Cardiac fibroblast (primary cell): ENCODE measurements around the gene PARVB.

Experiments used
- DNase-seq, 2 donors: peaks; one replicate each; pipeline versions ENCODE4 v3.0.0 to v3.0.0-alpha.2; 2010; ENCODE audit warnings: low read depth in 2 of 2
- H3K4me3 ChIP-seq, 2 donors: replicated peaks in 1 of 2; 1 replicate in 1 of 2; 2 replicates in 1 of 2; pipeline ENCODE4 v1.5.1; 2011; ENCODE audit warnings: low read depth in 2 of 2, low read length in 2 of 2, mild to moderate bottlenecking in 2 of 2, moderate library complexity in 1 of 2
- TF ChIP-seq, protein P1 (sequence below): IDR thresholded peaks from one replicate; pipeline ENCODE4 v1.5.1; 2011; ENCODE audit warnings: low read depth, mild to moderate bottlenecking, low read length, inconsistent platforms

PARVB gene

DNA sequence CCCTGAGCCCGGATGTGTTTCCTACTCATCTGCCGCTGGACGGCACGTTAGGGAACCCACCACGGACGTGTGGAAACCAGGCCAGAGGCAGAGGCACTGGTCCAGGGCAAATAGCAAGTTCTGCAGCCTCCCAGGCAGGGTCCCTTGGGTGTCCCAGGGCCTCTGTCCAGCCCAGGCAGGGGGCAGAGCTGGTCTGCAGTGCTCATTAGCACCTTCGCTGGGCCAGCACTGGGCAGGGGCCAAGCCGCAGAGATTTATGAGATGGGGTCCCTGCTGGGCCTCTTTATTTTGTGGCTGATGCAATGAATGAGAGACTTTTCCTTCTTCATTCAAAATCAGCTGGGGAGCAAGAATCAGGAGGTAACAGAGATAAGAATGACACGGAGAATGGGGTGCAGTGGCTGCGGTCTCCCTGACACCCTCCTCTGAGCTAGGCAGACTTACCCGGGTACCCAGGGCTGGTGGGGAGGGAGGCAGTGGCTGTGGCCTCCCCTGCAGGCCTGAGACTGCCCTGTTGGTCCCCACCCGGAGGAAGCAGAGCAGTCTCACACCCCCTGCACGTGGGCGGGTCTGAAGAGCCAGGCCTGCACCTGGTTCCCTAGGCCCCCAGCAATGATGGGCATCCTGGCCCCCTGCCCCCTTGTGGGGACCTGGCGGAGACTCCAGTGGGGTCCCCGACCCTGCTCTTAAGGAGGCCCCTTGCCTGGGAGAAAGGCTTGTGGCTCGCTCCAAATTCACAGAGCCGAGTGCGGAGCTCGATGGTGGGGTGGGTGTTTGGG, 142.6 kb downstream of the PARVB start:
- TF ChIP-seq, protein P1, sequence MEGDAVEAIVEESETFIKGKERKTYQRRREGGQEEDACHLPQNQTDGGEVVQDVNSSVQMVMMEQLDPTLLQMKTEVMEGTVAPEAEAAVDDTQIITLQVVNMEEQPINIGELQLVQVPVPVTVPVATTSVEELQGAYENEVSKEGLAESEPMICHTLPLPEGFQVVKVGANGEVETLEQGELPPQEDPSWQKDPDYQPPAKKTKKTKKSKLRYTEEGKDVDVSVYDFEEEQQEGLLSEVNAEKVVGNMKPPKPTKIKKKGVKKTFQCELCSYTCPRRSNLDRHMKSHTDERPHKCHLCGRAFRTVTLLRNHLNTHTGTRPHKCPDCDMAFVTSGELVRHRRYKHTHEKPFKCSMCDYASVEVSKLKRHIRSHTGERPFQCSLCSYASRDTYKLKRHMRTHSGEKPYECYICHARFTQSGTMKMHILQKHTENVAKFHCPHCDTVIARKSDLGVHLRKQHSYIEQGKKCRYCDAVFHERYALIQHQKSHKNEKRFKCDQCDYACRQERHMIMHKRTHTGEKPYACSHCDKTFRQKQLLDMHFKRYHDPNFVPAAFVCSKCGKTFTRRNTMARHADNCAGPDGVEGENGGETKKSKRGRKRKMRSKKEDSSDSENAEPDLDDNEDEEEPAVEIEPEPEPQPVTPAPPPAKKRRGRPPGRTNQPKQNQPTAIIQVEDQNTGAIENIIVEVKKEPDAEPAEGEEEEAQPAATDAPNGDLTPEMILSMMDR = no peak
- no peak for DNase-seq
- H3K4me3 ChIP-seq = no peak overlapping the region

DNA sequence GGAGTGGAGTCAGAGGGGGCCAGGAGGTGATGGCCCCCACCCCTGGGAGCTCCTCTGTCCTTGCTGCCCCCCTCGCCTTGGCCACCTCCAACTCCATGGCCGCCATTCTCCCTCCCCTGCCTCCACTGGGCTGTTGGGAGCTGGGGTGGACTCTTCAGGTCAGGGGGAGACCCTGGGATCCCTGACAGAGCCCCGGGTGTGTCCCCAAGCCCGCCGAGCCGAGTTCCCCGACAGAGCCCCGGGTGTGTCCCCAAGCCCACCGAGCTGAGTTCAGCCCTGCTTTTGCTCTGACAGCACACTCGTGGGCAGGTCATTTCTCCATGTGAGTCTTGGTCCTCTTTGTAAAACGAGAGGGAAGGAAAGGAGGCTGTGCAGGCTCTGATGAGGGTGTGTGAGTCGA, 143.4 kb downstream of the PARVB start:
- DNase-seq = no peak
- H3K4me3 ChIP-seq = no peak overlapping the region
- TF ChIP-seq, protein P1 = no peak

DNA sequence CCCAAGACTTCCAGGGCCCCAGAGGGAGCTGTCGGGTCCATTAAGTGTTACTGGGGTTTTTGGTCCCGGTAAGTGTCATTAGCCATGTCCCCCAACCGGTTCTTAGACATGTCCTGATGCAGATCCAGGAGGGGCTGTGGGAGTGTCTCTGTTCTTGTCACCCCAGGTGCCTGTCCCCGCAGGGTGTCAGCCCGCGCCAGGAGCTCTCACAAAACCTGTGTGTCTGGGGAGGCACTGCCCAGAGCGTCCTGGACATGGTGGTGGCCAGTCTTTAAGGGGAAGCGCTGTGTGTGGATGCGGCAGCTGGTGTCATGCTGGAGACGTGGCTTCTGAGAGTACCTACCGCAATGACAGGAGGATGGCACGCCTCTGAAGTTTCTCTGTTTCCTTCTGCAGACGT, 144.1 kb downstream of the PARVB start:
- TF ChIP-seq, protein P1 = no peak
- H3K4me3 ChIP-seq = no peak overlapping the region
- no peak for DNase-seq

DNA sequence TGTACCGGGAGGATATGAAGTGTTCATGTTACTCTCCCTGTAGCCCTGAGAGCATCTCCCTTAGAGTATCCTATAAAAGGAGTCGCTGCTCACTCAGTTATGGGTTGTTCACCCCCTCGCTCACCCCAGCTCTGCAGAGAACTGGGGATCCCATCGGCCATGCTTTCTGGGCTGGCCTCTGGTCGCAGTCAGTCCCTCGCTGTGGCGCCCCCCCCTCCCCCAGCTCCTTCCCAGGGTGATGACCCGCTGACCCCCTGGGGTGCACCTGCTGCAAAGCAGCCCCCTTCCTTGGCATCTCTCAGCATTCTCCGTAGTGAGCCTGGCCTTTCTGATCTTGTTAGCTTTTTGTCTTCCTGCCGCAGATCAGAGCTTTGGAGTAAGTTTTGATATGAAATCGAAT, 146.4 kb downstream of the PARVB start:
- no peak for DNase-seq
- TF ChIP-seq, protein P1 = no peak
- no peak overlapping the region for H3K4me3 ChIP-seq

DNA sequence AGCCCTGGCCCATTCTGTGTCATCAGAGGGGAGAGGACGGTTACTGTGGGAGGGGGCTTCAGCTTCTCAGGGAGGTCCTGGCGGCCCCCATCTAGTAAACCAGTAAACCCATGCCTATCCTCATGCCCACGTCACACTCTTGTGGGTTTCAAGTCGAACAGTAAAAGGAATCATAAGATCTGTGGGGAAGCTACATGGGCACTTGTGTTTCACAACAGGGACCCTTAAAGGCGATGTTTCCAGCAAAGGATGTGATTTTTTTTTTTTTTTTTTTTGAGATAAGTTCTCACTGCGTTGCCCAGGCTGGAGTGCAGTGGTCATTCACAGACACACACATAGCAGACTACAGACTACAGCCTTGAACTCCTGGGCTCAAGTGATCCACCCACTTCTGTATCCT, 147.5 kb downstream of the PARVB start:
- TF ChIP-seq, protein P1 = no peak
- H3K4me3 ChIP-seq = no peak overlapping the region
- no peak for DNase-seq

DNA sequence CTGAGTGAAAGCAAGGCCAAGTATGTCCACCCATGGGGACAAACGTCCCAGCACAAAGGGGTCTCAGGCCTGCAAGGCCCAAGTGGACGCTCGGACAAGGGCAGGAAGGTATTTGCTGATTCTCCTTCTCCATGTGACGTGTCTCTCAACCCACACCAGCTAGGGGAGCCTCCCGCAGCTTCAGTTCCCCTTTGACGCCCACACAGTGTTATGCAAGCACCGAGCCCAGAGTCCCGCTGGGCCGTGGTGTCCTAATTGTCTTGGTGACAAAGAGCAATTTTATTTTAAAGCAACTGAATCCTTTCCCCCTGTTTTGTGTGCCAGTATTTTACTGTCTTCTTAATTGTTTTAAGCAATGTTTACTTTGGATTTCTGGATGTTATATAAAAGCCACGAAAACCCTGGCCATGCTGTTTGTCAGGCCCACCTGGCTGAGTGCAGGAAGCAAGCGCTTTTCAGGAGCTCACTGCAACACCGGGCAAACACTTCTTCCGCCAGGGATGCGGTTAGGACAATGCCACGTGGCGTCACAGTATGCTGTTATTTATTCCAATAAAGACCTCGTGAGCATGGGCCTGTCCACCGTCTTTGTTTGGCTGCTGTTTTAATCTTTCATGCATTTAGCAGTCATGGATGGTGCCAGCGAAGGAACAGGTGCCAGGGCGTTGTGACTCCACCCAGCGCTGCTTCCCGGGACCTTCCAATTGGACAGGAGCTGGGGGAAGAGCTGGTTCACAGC, 148.4 kb downstream of the PARVB start:
- TF ChIP-seq, protein P1 = no peak
- no peak overlapping the region for H3K4me3 ChIP-seq
- no peak for DNase-seq
